HT-29 (cell line): ENCODE results near the gene DHDH. TPM values are rescaled to one million over a fixed set of nuclear protein-coding genes. Genes with fewer than 3 reads are reported as not detected.
"Not testable (repeated sequence)": the region's sequence is repeated elsewhere in the genome, so short reads cannot be mapped to it uniquely, and the experiment has no call there.

Source experiments
- DNase-seq: peaks from one replicate; pipeline ENCODE4 v3.0.0-alpha.2; 2015; ENCODE audit warnings: low spot score
- total RNA-seq: library from RNA; depleted of rRNA; stranded (reverse); fragments of >200 nt; shearing (Covaris generic); gene quantifications from 2 replicates; pipeline ENCODE4 v1.2.3, GENCODE V29; 2014

DHDH gene
- total RNA-seq, 1 experiment from 2014 or later, result 0.10 TPM

- no peak for DNase-seq
Observed at GRCh38 chr19:48915757-48916156, 17.7 kb upstream of the DHDH start.

GRCh38 chr19:48918071-48918470 is 15.4 kb upstream of the DHDH start:
- no peak for DNase-seq

GRCh38 chr19:48918801-48919247 is 14.7 kb upstream of the DHDH start:
- DNase-seq, result peak; percentile 49

- DNase-seq, result not testable (repeated sequence)
Observed at GRCh38 chr19:48919271-48919670, 14.2 kb upstream of the DHDH start.

- no peak for DNase-seq
Observed at GRCh38 chr19:48920949-48921348, 12.6 kb upstream of the DHDH start.

GRCh38 chr19:48921721-48922500 is 11.6 kb upstream of the DHDH start:
- DNase-seq, result no peak

- DNase-seq, result no peak
Observed at GRCh38 chr19:48922548-48923490, 10.7 kb upstream of the DHDH start.

GRCh38 chr19:48925240-48925843 is 8.2 kb upstream of the DHDH start:
- DNase-seq, result no peak

GRCh38 chr19:48925890-48926289 is 7.6 kb upstream of the DHDH start:
- not testable (repeated sequence) for DNase-seq

GRCh38 chr19:48926909-48927308 is 6.6 kb upstream of the DHDH start:
- DNase-seq, result peak; percentile 33

GRCh38 chr19:48927692-48928091 is 5.8 kb upstream of the DHDH start:
- DNase-seq, result not testable (repeated sequence)

GRCh38 chr19:48928164-48929025 is 5.1 kb upstream of the DHDH start:
- peak; percentile 26 for DNase-seq

GRCh38 chr19:48934837-48935236 is 1.3 kb downstream of the DHDH start:
- DNase-seq, result no peak

GRCh38 chr19:48935864-48936263 is 2.4 kb downstream of the DHDH start:
- DNase-seq, result no peak

GRCh38 chr19:48938256-48938655 is 4.8 kb downstream of the DHDH start:
- no peak for DNase-seq

GRCh38 chr19:48940902-48941301 is 7.4 kb downstream of the DHDH start:
- no peak for DNase-seq

- no peak for DNase-seq
Observed at GRCh38 chr19:48943081-48943480, 9.6 kb downstream of the DHDH start.

GRCh38 chr19:48945415-48945814 is 11.9 kb downstream of the DHDH start:
- no peak for DNase-seq

GRCh38 chr19:48945817-48946216 is 12.3 kb downstream of the DHDH start:
- DNase-seq, result no peak

- no peak for DNase-seq
Observed at GRCh38 chr19:48946463-48947257, 13.2 kb downstream of the DHDH start.
